Activated naive CD8-positive, alpha-beta T cell treated with anti-CD3 and anti-CD28 coated beads for 36 hours (primary cell): ENCODE results near the gene CACNG7. TPM values are rescaled to one million over a fixed set of nuclear protein-coding genes. Genes with fewer than 3 reads are reported as not detected.

Source experiments
- DNase-seq: peaks from one replicate; pipeline ENCODE4 v3.0.0; 2021
- H3K27ac Mint-ChIP-seq: one replicate; pipeline ENCODE4 v1.8.0; 2022; ENCODE audit warnings: mild to moderate bottlenecking, moderate library complexity, mixed read lengths
- H3K27me3 Mint-ChIP-seq: one replicate; pipeline ENCODE4 v1.8.0; 2022; ENCODE audit warnings: mild to moderate bottlenecking, mixed read lengths
- H3K36me3 Mint-ChIP-seq: one replicate; pipeline ENCODE4 v1.8.0; 2021; ENCODE audit warnings: mild to moderate bottlenecking, mixed read lengths
- H3K4me1 Mint-ChIP-seq: one replicate; pipeline ENCODE4 v1.8.0; 2021; ENCODE audit warnings: mixed read lengths
- H3K4me3 Mint-ChIP-seq: one replicate; pipeline ENCODE4 v1.8.0; 2022; ENCODE audit warnings: mild to moderate bottlenecking, moderate library complexity, mixed read lengths
- H3K9me3 Mint-ChIP-seq: one replicate; pipeline ENCODE4 v1.8.0; 2022; ENCODE audit warnings: mixed read lengths
- total RNA-seq, 2 experiments: library from RNA; stranded (reverse); gene quantifications; one replicate each; pipeline ENCODE4 v1.2.3, GENCODE V29; 2021

CACNG7 gene
- total RNA-seq, 2 experiments from 2014 or later, result not detected

GRCh38 chr19:53989600-53990533, 80.8 kb downstream of the CACNG7 start:
- no peak for DNase-seq
- Mint-ChIP-seq H3K27ac (no peak overlapping the region), H3K4me3 (no peak overlapping the region), H3K9me3 (no peaks in the 10 kb centered on the region), H3K27me3 (peaks cover 33% of the 10 kb centered on the region), H3K4me1 (peaks cover 4% of the 10 kb centered on the region), H3K36me3 (no peaks in the 10 kb centered on the region)

DNA sequence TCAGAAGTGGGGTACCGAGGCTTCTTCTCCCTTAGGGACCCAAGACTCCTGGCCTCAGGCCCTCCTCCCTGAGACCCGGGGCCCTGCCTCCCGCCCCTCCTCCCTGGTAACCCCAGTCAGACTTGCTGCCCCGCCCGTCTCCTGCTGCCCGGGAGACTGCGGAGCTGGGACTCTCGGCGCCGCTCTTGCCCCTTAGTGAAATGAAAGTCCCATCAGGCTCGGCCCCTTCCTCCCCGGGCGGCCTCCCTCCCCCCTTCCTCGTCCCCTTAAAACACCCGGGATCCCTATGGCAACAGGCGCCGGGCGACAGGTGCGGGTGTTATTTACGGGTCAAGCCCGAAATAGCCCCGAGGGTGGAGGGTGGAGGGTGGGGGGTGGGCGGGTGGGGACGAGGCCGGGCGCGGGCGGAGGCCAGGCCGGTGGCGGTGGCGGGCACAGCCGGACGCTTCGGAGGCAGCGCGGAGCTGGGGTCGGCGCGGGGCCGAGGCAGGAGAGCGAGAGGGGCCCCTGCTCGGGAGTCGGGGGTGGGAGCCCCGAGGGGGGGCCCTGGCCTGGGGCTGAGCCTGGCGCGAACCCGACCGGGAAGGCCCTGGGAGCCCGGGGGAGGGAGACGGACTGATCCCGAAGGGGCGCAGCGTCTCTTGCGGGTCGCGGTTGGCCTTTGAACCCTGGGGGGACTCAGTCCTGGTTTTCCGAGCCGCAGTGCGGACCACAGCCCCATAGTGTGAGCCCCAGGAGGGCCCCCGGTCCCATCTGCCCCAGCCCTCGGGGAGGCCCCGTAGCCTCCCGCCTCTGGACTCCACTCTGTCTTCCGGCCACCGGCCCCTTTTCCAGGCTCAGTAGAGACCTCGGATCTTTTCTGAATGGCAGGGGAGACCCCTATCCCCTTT, 82.4 kb downstream of the CACNG7 start, which contains the start of gene CACNG6:
Gene CACNG6 (plus strand): TSS at position 414 of the 890 bp plus-strand sequence. CDS start 1,241 bp downstream, outside the sequence.
- Mint-ChIP-seq H3K27me3 (peaks cover 46% of the 10 kb centered on the region), H3K4me3 (no peak within 1 kb of the TSS), H3K36me3 (no peaks in the 10 kb centered on the region), H3K9me3 (no peaks in the 10 kb centered on the region), H3K27ac (no peak within 1 kb of the TSS), H3K4me1 (peaks cover 4% of the 10 kb centered on the region)
- no peak for DNase-seq

GRCh38 chr19:53992211-53992610, 83.1 kb downstream of the CACNG7 start:
- H3K9me3 Mint-ChIP-seq, result no peaks in the 10 kb centered on the region
- H3K27me3 Mint-ChIP-seq, result peaks cover 51% of the 10 kb centered on the region
- no peaks in the 10 kb centered on the region for H3K36me3 Mint-ChIP-seq
- no peak for DNase-seq
- peaks cover 4% of the 10 kb centered on the region for H3K4me1 Mint-ChIP-seq
- H3K27ac Mint-ChIP-seq, result no peak overlapping the region
- no peak overlapping the region for H3K4me3 Mint-ChIP-seq

GRCh38 chr19:53992815-53993214, 83.7 kb downstream of the CACNG7 start:
- Mint-ChIP-seq H3K27ac (no peak overlapping the region), H3K36me3 (no peaks in the 10 kb centered on the region), H3K9me3 (no peaks in the 10 kb centered on the region), H3K4me3 (no peak overlapping the region), H3K27me3 (peaks cover 57% of the 10 kb centered on the region), H3K4me1 (peaks cover 4% of the 10 kb centered on the region)
- no peak for DNase-seq

- no peak for DNase-seq
- H3K27me3 Mint-ChIP-seq, result peaks cover 61% of the 10 kb centered on the region
- no peak overlapping the region for H3K4me3 Mint-ChIP-seq
- H3K4me1 Mint-ChIP-seq, result peaks cover 4% of the 10 kb centered on the region
- no peaks in the 10 kb centered on the region for H3K9me3 Mint-ChIP-seq
- no peak overlapping the region for H3K27ac Mint-ChIP-seq
- no peaks in the 10 kb centered on the region for H3K36me3 Mint-ChIP-seq
These were observed 84.4 kb downstream of the CACNG7 start for GRCh38 chr19:53993448-53993847.

Other genes starting within 250 kb of the CACNG7 start
- gene NLRP12, start 85.0 kb upstream of the CACNG7 start, total RNA-seq, result under 1 TPM; 0.06 TPM
- 10 to 100 TPM; 30.9 to 32.1 TPM for gene MYADM, start 41.4 kb upstream of the CACNG7 start, total RNA-seq
- gene PRKCG, start 27.1 kb upstream of the CACNG7 start, total RNA-seq, result under 1 TPM in 1 of 2 experiments, not detected in 1; 0.35 TPM
- not detected for gene CACNG8, start 53.7 kb downstream of the CACNG7 start, total RNA-seq
- gene CACNG6, start 82.4 kb downstream of the CACNG7 start, total RNA-seq, result not detected
- not detected for gene VSTM1, start 154.6 kb downstream of the CACNG7 start, total RNA-seq
- not detected for gene TARM1, start 172.1 kb downstream of the CACNG7 start, total RNA-seq
- under 1 TPM; 0.37 to 0.38 TPM for gene OSCAR, start 191.5 kb downstream of the CACNG7 start, total RNA-seq
- gene NDUFA3, start 193.6 kb downstream of the CACNG7 start, total RNA-seq, result 10 to 100 TPM; 93.6 to 97.9 TPM
- gene TFPT, start 206.4 kb downstream of the CACNG7 start, total RNA-seq, result 10 to 100 TPM; 33.3 to 38.5 TPM
- 100 to 1,000 TPM; 120 to 124 TPM for gene PRPF31, start 206.5 kb downstream of the CACNG7 start, total RNA-seq
- gene CNOT3, start 228.5 kb downstream of the CACNG7 start, total RNA-seq, result 10 to 100 TPM; 59.0 to 62.1 TPM